ENCODE measurements around the gene CUL3.

CUL3 gene

DNA sequence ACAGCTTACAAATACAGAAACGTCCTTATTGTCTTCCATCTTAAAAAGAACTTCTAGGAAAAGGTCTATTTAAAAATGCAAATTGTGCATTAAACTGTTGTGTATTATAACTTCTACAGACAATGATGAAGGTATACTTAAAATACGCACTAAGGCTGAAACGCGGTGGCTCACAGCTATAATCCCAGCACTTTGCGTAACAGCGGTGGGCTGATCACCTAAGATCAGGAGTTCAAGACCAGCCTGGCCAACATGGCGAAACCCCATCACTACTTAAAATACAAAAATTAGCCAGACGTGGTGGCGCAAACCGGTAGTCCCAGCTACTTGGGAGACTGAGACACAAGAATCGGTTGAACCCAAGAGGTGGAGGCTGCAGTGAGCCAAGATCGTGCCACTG, 4.9 kb downstream of the CUL3 start:
- DNase-seq (ENCODE audit: low read depth) = no peak

DNA sequence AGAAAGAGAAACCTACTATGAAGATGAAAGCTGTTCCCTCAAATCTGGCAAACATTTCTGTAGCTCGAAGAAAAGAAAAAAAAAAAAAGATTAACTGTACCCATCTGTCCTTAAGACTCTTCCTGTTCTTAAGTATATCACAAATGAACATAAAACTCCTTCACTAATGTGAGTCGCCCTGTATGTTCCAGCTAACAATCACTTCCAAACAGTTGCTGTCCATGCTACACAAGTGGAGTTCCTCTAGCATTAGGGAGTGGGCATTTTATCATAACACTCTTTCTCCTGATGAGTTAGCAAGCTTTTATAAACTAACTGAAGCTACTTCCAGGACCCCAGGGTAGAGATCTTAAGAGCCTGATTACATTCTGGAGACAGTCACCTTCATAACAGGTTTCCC, 5.8 kb downstream of the CUL3 start:
- no peak for DNase-seq (ENCODE audit: low read depth)

DNA sequence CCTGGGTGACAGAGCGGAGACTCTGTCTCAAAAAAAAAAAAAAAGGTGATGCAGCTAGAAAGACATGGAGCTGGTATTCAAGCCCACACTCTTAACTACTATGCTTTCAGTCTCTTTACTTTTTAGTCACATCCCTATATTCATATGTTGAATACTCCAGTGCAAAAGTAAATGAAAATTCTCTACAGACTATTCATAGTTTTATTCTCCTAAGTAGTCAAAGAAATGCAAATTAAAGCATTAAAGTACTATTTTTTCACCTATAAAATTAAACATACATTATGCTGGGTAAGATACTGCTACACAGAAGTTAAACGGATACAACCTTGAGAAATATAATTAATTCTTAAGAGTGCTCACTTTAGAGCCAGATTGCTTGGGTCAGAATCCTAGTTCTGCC, 7.6 kb downstream of the CUL3 start:
- no peak for DNase-seq (ENCODE audit: low read depth)

DNA sequence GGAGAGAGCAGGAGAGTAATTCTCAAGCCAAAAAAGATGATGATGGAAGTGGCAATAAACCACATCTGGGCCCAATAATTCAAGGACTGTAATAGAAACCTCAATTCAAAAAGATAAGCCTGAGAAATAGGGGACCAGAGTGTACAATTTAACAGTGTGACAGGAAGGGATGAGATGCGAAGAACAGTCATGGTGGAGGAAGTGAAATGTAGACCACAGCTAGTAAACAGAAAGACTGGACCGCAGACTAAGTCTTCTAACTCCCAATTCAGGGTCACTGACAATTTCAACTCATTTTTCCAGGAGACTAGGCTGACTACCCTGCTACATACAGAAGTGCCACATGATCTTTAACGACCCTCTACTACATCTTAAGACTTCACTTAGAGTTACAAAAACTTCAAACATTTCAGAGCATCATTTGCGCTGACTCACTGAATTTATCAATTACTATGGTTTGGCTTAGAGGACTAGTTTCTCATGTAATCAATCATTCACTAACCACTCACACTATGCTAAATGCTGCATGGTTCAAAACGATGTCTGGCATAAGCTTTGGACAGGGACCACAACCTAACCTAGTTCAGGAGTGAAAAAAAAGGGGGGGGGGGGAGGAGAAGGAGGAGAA, 9.0 kb downstream of the CUL3 start:
- DNase-seq (ENCODE audit: low read depth) = no peak

DNA sequence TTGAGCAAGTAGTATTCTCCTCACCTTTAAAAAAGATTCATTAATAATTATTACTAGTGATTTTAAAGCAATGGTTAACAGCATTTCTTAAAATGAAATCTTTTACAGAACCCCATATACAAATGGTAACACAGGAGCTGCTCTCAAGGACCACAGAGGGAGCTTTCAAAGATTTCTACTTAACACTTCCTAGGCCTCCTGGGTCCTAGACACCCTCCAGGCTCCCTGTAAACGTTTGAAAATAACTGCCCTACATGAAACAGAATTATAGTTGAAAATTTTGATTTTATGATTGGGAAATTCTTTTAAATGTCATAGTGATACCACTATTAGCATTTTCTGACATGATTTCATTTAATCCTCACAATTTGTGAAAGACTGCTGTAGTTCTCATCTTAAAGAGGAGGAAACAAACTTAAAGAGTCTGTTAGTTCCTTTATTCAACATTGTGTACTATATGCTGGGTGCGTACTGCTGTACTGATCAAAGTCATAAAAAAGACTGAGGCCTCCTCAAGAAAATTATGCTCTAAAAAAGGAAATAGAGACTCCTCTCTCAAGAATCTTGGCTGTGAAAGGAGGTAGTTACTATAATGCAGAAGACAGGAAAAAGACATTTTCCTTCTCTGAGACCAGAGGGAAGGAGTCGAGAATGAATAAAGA, 10.6 kb downstream of the CUL3 start:
- no peak for DNase-seq (ENCODE audit: low read depth)

DNA sequence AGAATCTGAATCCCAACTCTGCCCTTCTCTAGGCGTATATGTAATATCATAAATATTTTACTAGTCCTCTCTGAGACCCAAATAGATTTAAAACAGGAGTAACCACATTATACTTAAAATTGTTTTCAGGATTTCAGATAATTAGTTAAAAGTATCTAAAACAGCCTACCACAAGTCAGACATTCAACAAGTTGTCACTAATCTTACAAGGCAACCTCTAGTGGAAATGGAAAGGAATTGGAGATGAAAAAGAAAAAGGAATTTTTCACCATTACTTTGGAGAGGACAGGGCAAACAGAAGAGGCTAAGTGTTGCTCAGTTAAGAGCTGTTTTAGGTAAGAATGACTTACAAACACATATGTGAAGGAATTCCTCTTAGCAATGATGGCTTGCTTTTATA, 11.4 kb downstream of the CUL3 start:
- no peak for DNase-seq (ENCODE audit: low read depth)

DNA sequence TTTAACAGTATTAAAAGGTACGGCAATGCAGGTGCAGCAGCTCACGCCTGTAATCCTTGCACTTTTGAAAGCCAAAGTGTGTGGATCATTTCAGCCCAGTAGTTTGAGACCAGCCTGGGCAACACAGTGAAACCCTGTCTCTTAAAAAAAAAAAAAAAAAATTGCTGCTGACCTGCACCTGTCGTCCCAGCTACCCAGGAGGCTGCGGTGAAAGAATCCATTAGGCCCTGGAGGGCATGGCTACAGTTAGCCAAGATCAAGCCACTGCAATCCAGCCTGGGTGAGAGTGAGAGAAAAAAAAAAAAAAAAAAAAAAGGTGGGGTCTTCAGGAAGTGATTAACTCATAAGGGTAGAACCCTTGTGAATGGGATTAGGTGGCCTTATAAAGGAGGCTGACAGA, 12.8 kb downstream of the CUL3 start:
- DNase-seq (ENCODE audit: low read depth) = no peak

DNA sequence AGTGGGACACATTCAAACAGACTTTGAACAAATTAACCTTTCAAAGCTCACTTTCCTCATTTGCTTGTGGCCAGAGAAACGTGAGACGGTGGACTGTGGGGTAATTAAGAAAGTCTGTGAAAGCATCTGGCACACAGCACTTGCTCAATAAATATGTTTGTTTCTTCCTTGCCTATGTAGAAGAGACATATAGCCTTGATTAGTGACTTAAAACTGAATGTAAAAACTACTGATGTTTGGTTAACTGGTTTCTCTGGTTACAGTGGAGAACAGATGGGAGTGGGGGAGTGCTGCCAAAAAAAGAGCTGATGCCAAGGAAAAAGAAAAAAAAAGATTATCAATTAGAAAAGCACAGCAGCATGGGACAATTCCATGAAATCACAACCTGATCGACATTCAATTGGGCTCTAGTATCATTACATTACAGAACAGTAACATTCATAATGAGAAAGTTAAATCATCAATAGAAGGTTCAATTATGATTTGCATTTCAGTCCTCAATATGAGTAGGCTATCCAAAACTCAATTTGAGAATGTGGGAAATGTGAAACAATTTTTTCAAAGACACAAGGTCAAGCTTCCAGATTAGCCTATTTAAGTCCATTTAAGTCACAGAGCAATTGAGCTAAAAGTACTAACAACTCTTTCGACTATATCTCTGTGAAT, 14.7 kb downstream of the CUL3 start:
- no peak for DNase-seq (ENCODE audit: low read depth)

DNA sequence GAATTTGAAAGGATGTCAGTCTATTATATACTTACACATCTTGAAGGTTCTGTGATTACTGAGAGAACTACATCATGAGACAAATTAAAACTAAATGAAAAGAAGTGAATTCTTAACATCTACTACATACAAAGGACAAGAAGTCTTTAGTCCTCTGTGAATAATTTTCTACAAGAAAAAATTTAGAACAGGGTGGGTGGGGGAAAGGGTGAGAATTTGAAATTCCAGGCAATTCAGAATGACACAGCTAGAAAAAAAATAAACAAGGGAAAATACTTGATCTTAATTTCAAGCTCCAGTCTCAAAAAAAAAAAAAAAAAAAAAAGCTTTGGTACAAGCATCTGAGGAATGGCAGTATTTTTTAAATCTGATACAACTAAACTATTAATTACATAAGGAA, 15.5 kb downstream of the CUL3 start:
- no peak for DNase-seq (ENCODE audit: low read depth)

DNA sequence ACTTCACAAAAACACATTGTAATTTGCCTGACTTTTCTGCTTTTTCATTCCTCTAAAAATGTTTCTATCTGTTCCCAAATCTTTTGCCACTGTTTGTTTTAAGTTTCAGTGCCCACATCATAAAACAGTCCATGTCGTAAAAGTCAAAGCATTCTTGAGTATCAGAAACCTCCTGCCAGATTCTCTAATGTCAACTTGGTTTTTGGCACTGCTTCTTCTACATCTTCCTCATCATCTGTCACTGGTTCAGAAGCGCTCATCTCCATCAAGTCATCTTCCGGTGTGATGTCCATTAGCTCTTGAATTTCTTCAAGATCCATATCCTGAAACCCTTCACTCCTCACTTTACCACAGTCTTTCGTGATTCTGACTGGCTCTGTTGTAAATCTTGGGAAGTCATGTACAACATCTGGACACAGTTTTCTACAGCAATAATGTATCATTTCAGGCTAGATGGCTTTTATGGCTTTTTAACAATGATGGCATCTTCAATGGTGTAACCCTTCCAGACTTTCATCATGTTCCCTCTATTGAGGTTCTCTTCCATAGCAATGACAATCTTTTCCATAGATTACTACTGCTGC, 19.6 kb downstream of the CUL3 start:
- DNase-seq (ENCODE audit: low read depth) = no peak

DNA sequence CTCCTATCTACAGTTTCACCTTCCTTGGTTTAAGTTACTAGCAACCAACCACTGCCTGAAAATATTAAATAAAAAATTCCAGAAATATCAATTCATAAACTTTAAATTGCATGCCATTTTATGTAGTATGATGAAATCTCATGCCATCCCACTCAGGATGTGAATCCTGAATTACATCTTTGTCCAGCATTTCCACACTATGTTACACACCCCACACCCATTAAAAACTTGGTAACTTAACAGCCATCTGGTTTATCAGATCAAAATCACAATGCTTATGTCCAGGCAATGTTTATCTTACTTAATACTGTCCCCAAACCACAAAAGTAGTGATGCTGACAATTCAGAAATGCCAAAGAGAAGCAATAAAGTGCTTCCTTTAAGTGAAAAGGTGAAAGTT, 21.6 kb downstream of the CUL3 start:
- no peak for DNase-seq (ENCODE audit: low read depth)

DNA sequence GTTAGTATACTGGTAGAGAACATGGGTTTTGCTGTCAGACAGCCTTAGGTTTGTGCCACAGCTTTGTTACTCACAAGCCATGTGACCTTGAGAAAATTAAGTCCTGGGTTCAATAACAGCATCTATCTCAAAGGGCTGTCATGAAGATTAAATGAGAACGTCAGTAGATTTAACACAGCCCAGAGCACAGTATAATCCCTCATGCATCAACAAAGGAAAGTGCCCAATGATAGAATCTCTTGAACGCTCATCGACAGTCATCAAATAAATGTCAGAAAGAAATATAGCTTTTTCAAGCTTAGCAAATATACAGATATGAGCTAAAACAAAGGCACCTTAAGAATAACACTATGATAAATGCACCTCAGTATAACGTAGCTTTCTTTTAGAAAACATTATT, 22.3 kb downstream of the CUL3 start:
- no peak for DNase-seq (ENCODE audit: low read depth)

DNA sequence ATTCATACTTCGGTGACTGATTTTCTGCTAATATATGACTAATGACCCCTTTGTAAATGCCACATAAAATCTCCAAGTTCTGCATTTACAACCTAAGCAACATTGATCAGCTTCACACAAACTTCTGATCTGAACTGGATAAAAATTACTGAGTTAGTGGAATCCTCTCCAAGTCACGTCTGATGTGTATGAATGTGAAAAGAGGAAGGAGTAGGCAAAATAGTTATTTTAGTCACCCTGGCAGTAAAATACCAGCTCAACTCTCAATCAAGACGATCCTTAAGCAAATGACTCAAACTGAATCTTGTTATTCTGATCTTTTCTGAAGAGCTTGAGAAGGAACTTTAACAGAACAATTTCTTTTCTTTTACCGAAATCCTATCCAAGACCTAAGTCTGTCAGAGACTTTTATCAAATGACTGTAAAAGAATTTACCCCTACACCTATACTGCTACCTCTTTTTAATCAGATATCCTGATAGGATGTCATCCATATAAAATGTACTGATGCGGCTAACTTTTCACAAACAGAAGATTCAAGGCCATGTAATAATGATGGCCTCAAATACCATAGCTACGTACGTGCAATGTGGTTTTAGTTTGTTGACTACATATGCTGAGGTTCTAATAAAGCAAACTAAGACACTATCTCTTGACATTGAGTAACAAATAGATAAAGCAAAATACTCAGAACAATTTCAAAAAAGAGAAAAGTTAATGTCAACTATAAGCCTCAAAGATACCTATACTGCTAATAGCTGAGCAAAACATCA, 23.7 kb downstream of the CUL3 start:
- no peak for DNase-seq (ENCODE audit: low read depth)

DNA sequence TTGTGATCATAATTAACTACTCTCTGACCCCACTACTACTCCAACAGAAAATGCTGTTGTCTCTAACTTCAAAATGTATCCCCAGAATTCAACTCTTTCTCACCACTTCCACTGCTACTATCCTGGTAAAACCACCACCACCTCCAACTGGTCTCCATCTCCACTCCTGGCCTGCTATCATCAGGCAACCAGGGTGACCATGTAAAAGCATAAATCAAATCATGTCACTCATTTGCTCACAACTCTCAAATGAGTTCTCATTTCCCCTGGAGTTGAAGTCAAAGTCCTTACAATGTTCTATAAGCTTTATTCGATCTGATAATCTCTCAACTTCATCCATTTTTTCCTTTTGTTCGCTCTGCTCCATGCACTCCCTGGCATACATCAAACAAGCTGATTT, 24.6 kb downstream of the CUL3 start:
- no peak for DNase-seq (ENCODE audit: low read depth)

DNA sequence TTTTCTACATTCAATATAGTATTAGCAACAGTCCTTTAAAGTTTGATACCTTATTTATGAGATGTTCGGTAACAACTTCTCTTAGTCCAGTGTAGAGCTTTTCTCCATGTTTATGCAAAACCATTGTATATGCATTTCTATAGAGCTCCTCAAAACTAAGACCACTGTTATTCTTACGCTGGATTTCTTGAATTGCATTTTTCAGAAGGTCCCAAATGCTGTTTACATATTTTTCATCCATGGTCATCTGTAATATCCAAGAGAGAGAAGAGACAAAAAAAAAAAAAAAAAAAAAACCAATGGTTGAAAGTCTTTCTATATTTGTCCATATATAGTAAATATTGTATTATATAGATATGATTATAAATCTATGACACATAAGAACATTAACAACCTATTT, 27.6 kb downstream of the CUL3 start:
- DNase-seq (ENCODE audit: low read depth) = no peak

DNA sequence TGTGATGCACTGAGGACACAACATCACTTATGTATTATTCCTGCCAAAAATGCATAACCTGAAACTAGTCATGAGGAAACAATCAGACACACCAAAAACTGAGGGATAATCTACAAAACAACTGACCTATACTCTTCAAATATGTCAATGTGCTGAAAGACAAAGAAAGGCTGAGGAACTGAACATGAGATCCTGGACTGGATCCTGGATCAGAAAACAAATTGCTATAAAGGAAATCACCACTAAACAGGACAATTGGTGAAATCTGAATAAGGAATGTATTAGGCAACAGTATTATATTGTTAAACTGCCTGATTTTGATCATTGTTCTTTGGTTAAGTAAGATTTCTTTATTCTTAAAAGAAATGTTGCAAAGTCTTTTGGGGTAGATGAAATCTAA, 28.8 kb downstream of the CUL3 start:
- DNase-seq (ENCODE audit: low read depth) = no peak

DNA sequence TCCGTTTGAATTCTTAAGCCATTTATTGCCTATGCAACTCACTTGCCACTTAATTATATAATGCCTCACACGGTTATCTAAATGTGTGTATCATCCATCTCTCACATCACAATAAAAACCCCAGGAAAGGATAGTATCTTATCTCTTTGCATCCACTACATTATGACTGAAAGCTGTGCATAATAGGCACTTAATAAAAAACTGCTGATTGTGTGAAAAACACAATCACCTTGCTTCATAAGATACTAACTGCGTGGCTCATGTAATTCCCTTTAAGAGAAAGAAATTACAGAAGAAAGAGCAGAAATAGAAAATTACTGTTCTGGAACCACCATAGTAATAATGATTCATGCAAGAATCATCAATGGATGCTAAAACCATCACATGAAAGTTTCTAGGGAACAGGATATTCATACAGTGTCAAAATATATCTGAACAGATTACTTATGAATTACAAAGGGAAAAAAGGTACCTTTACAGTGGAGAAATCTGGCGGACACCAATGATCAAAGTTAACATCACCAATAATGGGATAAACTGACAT, 29.3 kb downstream of the CUL3 start:
- no peak for DNase-seq (ENCODE audit: low read depth)

DNA sequence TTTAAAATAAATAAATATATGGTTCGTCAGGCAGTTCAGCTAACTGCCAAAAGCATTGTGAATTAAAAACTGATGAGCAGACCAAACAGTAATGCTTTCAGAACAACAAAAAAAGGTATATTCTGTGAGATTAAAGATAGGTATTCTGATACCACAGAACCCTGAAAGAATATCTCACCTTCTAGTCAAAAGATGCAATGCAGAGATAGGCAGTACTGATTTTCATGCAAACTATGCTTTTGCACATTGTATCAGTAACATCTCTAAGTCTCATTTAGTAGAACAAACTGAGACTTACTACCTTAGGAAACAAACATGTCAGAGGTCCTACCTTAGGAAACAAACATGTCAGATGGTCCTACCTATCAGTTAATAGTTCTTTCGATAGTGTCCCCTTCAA, 32.4 kb downstream of the CUL3 start:
- DNase-seq (ENCODE audit: low read depth) = no peak

DNA sequence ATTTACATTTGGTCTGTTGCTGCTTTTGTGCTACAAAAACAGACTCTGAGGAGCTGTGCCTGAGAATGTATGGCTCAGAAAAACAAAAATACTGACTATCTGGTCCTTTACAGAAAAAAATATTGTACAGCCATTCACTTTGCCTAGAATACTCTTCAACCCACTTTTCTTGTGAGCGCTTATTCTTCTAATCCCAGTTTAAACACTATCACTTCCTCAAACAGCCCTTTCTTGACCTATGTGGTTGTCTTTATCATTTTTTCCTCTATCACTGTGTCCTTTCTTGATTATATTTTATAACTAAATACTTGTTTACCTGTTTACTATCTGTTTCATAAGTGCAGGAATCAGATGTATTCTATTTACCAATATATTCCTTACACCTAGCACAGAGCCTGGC, 33.5 kb downstream of the CUL3 start:
- no peak for DNase-seq (ENCODE audit: low read depth)

DNA sequence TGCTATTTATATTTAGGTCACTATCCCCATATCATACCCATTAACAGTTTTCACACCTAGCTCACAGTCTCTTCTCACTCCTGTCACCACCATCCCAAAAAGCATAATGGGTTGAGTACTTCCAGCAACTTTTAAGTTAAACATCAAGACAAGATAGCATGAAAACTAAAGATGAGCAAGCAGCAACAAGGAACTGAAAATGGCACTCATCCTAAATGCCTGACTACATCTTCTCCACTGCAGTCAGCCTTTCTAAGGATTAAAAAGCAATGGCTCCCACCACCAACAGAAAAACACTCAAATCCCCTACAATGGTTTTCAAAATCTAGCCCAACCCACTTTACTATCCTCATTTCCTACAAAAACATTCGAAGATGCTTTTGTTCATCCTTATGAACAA, 38.2 kb downstream of the CUL3 start:
- no peak for DNase-seq (ENCODE audit: low read depth)

DNA sequence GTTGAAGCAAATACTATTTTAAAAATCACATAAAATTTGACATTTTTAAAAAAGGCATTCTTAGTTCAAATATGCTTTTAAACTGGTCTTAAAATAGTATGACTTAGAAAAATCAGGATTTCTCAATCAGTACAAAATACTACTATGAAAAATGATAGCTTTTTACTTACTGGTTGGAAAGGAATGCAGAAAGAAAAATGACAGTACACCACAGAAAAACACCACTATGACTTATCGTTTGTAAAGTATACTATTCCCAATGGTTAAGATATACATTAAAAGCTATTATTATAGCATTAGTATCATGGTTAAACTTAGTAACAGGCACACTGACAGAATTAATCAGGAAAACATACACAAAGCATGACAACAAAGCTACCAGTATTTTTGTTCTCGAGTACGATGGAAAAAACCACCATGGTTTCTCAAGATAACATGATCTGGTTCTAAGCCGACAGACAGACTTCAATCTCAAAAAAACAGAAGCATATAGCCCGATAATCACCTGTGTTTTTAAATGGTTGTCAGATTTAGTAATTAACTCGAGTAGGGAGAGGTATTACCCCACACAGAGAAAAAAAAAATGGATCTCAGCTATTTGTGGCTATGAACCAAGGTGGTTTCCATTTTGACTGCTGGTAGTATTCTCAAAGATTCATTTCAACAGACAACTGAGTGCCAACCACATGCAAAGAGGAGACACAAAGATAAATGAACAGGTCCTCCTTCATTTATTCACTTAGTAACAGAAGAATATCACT, 39.1 kb downstream of the CUL3 start:
- DNase-seq (ENCODE audit: low read depth) = no peak

DNA sequence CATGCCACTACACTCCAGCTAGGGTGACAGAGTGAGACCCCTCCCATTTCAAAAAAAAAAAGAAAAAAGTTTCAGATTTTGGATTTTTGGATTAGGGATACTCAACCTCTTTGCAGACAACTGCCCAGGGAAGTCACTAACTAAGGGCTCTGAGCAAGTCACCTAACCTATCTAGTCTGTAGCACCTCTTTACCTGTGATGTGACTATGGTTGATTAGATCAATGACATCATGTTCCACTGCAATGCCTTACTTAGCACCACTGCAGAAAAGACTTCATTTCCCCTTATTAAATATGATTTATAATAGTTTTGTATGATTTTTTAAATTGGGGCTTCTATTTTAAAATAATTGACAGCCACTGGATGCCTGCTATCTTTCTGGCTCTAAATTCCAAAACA, 41.2 kb downstream of the CUL3 start:
- no peak for DNase-seq (ENCODE audit: low read depth)

Measured in T-helper 22 cell (primary cell).